HCT116 (cell line): ENCODE results near the gene PRELP.

Experiments
- ATF3 ChIP-seq: IDR thresholded peaks from 2 replicates; pipeline ENCODE4 v1.6.1; 2012
- CTCF ChIP-seq, 3 experiments: fragments of 200-600 bp in 1 of 3; sonication (generic) in 1 of 3; IDR thresholded peaks in 2 of 3; conservative IDR thresholded peaks in 1 of 3; 2 replicates each; pipeline ENCODE4 v1.5.1; 2012 to 2017; ENCODE audit warnings: low read depth in 2 of 3, low read length in 2 of 3, antibody characterized with exemption in 1 of 3, borderline replicate concordance in 1 of 3, control low read depth in 1 of 3, mild to moderate bottlenecking in 1 of 3, mixed read lengths in 1 of 3, mixed run types in 1 of 3, moderate library complexity in 1 of 3; ENCODE audit not compliant: insufficient read depth in 1 of 3
- EZH2 ChIP-seq: fragments of 200-600 bp; sonication (generic); IDR thresholded peaks from 2 replicates; pipeline ENCODE4 v1.6.1; 2017; ENCODE audit warnings: antibody characterized with exemption, mixed run types
- POLR2AphosphoS5 ChIP-seq: IDR thresholded peaks from 2 replicates; pipeline ENCODE4 v1.6.1; 2011; ENCODE audit warnings: mild to moderate bottlenecking, low read depth, low read length, moderate library complexity
- RAD21 ChIP-seq: IDR thresholded peaks from 2 replicates; pipeline ENCODE4 v1.6.1; 2012; ENCODE audit warnings: low read depth, mild to moderate bottlenecking
- REST ChIP-seq: IDR thresholded peaks from 2 replicates; pipeline ENCODE4 v1.6.1; 2012; ENCODE audit warnings: low read depth
- SP1 ChIP-seq: IDR thresholded peaks from 2 replicates; pipeline ENCODE4 v1.6.1; 2012; ENCODE audit warnings: low read depth
- YY1 ChIP-seq: IDR thresholded peaks from 2 replicates; pipeline ENCODE4 v1.6.1; 2011; ENCODE audit warnings: low read length, low read depth, moderate library complexity, mild to moderate bottlenecking; ENCODE audit not compliant: insufficient replicate concordance; ENCODE audit errors: extremely low read depth

- no peak for TF ChIP-seq EZH2
- TF ChIP-seq ATF3, result no peak
- TF ChIP-seq RAD21, result no peak
- TF ChIP-seq CTCF (IDR thresholded peaks at IDR 0.05 in 2 of 3, conservative IDR thresholded peaks at IDR 0.05 in 1 of 3; ENCODE audit: borderline replicate concordance in 1 of 3, insufficient read depth in 1 of 3, low read depth in 2 of 3, low read length in 2 of 3), result no peak
- TF ChIP-seq POLR2AphosphoS5, result no peak
- TF ChIP-seq SP1, result no peak
- no peak for TF ChIP-seq YY1
- no peak for TF ChIP-seq REST
Measured at GRCh38 chr1:203439131-203439730, 36.4 kb upstream of the PRELP start.
